DMS53 treated with DMSO at 0.1 percent for 48 hours (cell line): Measurements from ENCODE around the gene GRB10.

Experiments used
- DNase-seq: peaks from one replicate; lab custom pipeline; 2025; ENCODE audit not compliant: unreplicated experiment; lab: John Stamatoyannopoulos, UW

The GRB10 gene

DNA sequence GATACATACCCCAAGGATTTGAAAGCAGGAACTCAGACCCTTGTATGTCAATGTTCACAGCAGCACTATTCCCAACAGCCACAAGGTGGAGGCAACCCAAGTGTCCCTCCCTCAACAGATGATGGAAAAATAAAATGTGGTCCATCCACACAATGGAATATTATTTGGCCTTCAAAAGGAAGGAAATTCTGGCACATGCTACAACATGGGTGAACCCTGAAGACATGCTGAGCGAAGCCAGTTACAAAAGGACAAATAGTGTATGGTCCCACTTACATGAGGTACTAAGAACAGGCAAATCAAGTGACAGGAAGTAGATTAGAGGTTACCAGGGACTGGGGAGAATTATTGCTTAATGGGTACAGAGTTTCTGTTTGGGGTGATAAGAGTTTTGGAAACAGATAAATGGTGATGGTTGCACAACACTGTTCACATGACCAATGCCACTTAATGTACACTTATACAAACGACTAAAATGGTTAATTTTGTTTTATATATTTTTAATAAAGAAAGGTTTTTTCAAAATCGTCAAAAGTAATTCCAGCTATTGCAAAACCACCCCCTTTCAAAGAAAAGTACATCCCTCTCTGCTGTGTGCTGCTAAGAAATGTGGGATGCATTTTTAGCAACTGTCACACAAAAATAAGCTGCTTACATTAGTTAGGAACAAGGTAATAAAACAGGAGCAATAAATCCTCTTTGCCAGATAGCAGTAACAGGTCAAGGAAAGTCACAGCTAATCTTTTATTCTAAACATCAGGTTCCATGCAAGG is 85.7 kb downstream of the GRB10 start:
- DNase-seq: no peak

DNA sequence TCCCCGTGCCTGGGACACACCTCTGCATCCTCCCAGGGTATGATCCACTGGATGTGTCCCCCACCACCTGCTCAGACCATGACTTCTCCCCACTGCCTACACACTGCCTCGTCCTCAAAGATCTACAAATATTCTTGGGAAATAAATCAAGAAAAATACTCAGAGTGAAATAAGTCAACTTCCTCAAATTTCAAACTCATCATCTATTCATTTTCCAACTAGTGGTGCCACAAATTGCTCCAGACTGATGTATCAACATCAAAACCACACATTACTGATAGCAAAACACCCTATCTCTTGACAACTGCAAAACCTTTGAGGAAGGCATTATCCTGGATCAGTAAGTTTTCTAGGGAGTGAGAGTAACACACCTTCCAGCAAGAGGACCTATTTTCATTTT is 87.7 kb downstream of the GRB10 start:
- DNase-seq: no peak

DNA sequence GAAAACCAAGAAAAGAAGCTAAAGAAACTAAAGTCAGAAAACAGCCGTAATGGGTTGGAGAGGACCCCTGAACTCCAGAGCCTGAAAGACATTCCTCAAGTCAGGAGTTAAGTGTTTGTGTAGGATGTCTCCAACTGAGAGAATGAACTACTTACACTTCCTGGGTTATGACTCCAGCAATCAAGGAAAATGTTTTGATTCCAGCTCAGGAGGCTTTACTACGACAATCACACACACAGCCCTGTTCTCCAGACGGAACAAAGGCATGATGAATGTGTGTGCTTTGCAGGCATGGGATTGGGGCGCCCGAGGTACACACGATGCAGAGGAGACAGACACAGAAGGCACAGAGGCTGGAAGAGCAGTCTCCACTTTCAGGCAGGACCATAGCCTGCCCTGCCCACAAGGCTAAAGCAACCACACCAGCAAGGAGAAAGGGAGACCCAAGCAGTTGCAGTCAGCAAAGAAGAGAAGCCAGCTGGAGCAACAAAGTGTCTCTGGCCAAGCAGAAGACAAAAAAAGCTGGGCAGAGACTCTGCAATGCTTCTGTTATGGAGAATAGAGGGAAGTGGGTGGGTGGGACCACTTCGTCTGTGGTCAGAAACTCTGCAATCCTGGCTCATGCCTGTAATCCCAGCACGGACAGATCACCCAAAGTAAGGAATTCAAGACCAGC is 89.1 kb downstream of the GRB10 start:
- DNase-seq: no peak

DNA sequence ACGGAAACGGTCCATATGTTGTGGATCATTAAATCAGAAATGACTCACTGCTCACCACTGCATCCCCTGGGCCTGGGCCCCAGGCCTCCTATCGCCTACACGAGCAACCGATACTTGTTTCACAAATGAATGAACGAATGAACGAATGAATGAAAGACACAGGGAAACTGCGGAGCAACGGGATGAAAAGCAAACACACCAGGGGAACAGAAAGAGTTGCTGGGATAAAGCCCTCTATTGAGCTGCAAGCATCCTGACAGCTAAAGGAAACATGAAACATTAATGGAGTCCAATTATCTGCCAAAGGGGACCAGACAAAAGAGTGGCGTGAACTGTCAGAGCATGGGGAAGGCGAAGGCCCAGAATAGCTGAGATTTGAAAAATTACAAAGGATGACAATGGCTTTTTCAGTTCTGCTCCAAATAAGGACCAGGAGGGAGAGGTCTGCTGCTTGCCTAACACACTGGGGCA is 92.1 kb downstream of the GRB10 start:
- no peak for DNase-seq

GRCh38 chr7:50688226-50688590 is 94.5 kb downstream of the GRB10 start:
- DNase-seq: no peak

DNA sequence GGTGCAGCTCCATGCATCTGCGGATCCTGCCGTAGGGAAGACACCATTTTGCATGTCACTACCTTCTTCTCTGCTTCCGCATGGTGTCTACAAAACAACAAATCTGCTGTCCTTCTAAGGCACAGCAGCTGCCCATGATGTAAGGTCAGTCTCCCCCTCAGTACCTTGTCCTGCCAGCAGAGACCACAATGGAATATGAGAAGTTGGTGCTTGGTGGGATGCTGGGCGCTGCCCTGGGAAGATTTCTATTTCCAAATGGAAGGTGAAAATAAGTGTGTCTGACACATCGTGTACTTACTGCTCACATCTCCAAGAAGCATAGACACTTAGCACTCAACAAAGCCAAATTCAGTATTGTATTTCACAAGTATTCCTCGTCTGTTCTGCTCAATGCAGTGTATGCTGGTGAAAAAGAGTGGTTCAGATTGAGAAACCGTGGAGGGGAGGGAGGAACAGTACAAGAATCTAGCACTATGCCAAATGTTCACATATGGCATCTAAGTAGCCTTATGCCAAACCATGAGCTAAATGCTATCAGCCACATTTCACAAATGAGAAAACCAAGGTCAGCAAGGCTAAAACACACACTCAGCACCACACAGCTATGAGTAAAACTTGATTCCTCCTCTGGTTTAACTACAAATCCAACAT is 95.0 kb downstream of the GRB10 start:
- no peak for DNase-seq

- no peak for DNase-seq
These were observed 95.6 kb downstream of the GRB10 start for GRCh38 chr7:50687096-50687495.

- peak; percentile 2 for DNase-seq
These were observed 97.3 kb downstream of the GRB10 start for GRCh38 chr7:50685135-50686065.

DNA sequence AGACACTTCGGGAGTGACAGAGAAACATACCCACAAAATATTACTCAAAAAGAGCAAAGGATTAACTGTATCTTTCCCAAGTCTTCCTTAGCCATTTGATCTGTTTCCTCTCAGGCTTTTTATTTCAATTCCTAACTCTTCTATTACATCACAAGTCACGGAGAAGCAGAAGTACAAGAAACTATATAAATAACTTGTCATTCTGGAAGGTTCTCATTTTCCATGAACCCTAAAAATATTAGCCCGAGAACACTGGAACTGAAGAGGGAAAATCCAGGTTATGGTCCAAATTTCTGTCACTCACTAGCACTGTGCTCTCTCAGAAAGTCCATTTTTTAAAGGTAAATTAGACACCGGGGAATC is 98.0 kb downstream of the GRB10 start:
- no peak for DNase-seq

GRCh38 chr7:50684011-50684712 is 98.5 kb downstream of the GRB10 start:
- DNase-seq: no peak

DNA sequence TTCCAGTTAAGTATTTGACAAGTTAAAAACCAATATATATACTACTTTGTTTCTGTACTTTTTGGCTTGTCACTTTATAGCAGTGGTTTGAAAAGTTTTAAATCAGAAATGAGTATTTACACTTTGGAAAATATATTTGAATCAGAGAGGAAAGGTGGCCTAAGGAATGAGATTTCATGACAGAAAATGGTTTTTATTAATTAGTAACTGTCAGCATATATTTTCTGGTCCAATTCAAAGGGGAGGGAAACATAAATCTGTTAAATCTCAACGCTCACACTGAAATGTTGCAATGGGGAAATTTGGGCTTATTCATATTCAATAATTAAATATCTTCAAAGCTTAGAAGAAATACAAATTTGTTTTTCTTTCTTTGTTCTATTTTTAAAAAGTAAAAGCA is 100.1 kb downstream of the GRB10 start:
- DNase-seq: no peak

- DNase-seq: no peak
These were observed 100.6 kb downstream of the GRB10 start for GRCh38 chr7:50682079-50682478.

GRCh38 chr7:50681432-50682045 is 101.2 kb downstream of the GRB10 start:
- no peak for DNase-seq

- DNase-seq: peak; percentile 38
These were observed 103.3 kb downstream of the GRB10 start for GRCh38 chr7:50679218-50680007.

DNA sequence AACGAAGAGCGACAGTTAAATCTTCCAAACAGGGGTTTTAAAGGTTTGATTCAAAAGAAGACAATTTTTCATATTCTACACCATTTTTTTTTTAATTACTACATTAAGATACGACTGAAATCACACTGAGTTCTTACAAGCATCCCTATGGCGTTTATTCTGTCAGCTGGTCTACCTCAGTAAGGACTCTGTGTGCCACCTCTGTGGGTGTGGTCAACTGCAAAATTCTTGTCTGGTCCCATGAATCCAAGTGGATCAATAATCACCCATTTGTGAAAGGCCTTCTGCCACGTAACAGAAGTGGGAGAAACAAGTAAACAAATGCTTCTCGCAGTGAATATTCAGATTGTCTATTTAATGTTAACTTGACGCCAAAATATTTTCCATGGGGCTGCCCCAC is 104.1 kb downstream of the GRB10 start:
- DNase-seq: no peak

DNA sequence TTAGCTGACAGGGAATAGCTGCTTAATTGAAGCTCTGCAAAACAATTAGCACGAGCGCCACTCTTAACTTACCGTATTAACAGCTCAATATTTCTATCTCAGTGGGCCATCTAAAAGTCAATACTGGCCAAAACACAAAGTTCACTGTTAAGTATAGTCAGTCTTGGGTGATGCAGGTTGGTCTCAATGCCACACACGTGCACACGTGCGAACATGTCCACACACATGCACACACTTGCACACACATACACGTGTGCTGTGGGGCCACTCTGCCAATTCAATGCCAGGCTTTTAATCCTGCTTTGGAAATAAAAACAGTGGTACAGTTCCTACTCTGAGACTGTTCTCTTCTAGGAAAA is 105.1 kb downstream of the GRB10 start:
- no peak for DNase-seq

GRCh38 chr7:50676740-50677637 is 105.7 kb downstream of the GRB10 start:
- DNase-seq: no peak

DNA sequence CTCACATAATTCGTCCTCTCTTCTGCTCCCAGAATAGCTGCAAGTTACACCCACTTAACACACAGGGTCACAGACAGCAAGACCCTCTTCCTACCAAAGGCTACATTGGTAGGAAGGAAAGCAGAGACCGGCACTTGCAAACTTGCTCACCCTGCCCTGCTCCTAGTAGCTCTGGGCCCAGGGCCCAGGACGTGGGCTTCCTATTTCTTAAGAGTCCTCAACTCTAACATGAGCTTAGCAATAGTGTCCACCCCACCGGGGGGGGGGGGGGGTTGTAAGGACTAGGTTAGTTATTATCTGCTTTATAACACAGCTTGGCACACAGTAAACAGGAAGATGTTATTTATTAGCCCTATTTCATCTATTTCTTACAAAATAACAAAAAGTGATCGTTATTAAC is 106.6 kb downstream of the GRB10 start:
- DNase-seq: no peak
